GM23338 (cell line): ENCODE results near the gene SIGLEC6. TPM values are rescaled to one million over a fixed set of nuclear protein-coding genes. Genes with fewer than 3 reads are reported as not detected.

ENCODE experiments used
- ATAC-seq: fragments of 200-7000 bp; cut with Tn5 transposase; 3 replicates; pipeline ENCODE4 v1.9.1; 2020
- DNase-seq: peaks from one replicate; pipeline ENCODE4 v3.0.0-alpha.2; 2015; ENCODE audit warnings: low spot score
- H2AFZ ChIP-seq: fragments of 200-600 bp; sonication (generic); 2 replicates; pipeline ENCODE4 v1.8.0; 2016; ENCODE audit warnings: antibody characterized with exemption, mild to moderate bottlenecking, moderate library complexity
- H3F3A ChIP-seq: fragments of 200-600 bp; sonication (generic); replicated peaks from 2 replicates; pipeline ENCODE4 v1.8.0; 2017; ENCODE audit warnings: antibody characterized with exemption, mixed run types, low read depth
- H3K27ac ChIP-seq: fragments of 200-600 bp; sonication (generic); 2 replicates; pipeline ENCODE4 v1.6.1; 2016; ENCODE audit warnings: low read depth
- H3K27me3 ChIP-seq: fragments of 200-600 bp; sonication (generic); 2 replicates; pipeline ENCODE4 v1.8.0; 2016; ENCODE audit warnings: mild to moderate bottlenecking, mixed run types, moderate library complexity; ENCODE audit not compliant: insufficient read depth
- H3K36me3 ChIP-seq: fragments of 200-600 bp; sonication (generic); 2 replicates; pipeline ENCODE4 v1.8.0; 2016; ENCODE audit warnings: mild to moderate bottlenecking; ENCODE audit not compliant: insufficient read depth
- H3K4me1 ChIP-seq: fragments of 200-600 bp; sonication (generic); 2 replicates; pipeline ENCODE4 v1.8.0; 2016; ENCODE audit warnings: mild to moderate bottlenecking, moderate library complexity; ENCODE audit not compliant: insufficient read depth
- H3K4me2 ChIP-seq: fragments of 200-600 bp; sonication (generic); 2 replicates; pipeline ENCODE4 v1.7.1; 2017; ENCODE audit warnings: mixed run types
- H3K4me3 ChIP-seq: fragments of 200-600 bp; sonication (generic); 2 replicates; pipeline ENCODE4 v1.6.1; 2016; ENCODE audit warnings: mixed run types
- H3K79me2 ChIP-seq: fragments of 200-600 bp; sonication (generic); replicated peaks from 2 replicates; pipeline ENCODE4 v1.8.0; 2017; ENCODE audit warnings: mild to moderate bottlenecking; ENCODE audit not compliant: insufficient read depth
- H3K9me2 ChIP-seq: fragments of 200-600 bp; sonication (generic); 2 replicates; pipeline ENCODE4 v1.8.0; 2017; ENCODE audit not compliant: insufficient read depth
- H4K20me1 ChIP-seq: fragments of 200-600 bp; sonication (generic); replicated peaks from 2 replicates; pipeline ENCODE4 v1.8.0; 2017; ENCODE audit warnings: mild to moderate bottlenecking; ENCODE audit not compliant: insufficient read depth
- H3K27ac Mint-ChIP-seq: 2 replicates; pipeline ENCODE4 v1.8.0; 2020; ENCODE audit warnings: inconsistent platforms, mild to moderate bottlenecking, moderate library complexity, mixed read lengths
- H3K27me3 Mint-ChIP-seq: 3 replicates; pipeline ENCODE4 v1.8.0; 2022; ENCODE audit warnings: low read depth, mild to moderate bottlenecking, moderate library complexity, mixed read lengths, inconsistent platforms; ENCODE audit not compliant: insufficient read depth, poor library complexity
- H3K36me3 Mint-ChIP-seq: 3 replicates; pipeline ENCODE4 v1.8.0; 2021; ENCODE audit warnings: low read depth, mild to moderate bottlenecking, inconsistent platforms, moderate library complexity, mixed read lengths
- H3K4me1 Mint-ChIP-seq: 3 replicates; pipeline ENCODE4 v1.8.0; 2020; ENCODE audit warnings: mild to moderate bottlenecking, inconsistent platforms, mixed read lengths
- H3K4me3 Mint-ChIP-seq: 3 replicates; pipeline ENCODE4 v1.8.0; 2021; ENCODE audit warnings: moderate library complexity, mild to moderate bottlenecking, inconsistent platforms, mixed read lengths
- H3K9me3 Mint-ChIP-seq: 3 replicates; pipeline ENCODE4 v1.8.0; 2020; ENCODE audit warnings: moderate library complexity, mild to moderate bottlenecking, inconsistent platforms, mixed read lengths
- CREB1 ChIP-seq: fragments of 250-450 bp; sonication (Bioruptor Pico); IDR thresholded peaks from 2 replicates; pipeline ENCODE4 v1.5.0; 2020; ENCODE audit warnings: low read depth, mild to moderate bottlenecking, moderate library complexity
- EZH2 ChIP-seq: fragments of 200-600 bp; sonication (generic); IDR thresholded peaks from one replicate; pipeline ENCODE4 v1.8.0; 2017; ENCODE audit warnings: antibody characterized with exemption, mild to moderate bottlenecking, low read depth; ENCODE audit not compliant: unreplicated experiment
- EZH2phosphoT487 ChIP-seq: fragments of 200-600 bp; sonication (generic); IDR thresholded peaks from one replicate; pipeline ENCODE4 v1.8.1; 2018; ENCODE audit warnings: antibody characterized with exemption; ENCODE audit not compliant: unreplicated experiment
- JUNB ChIP-seq: IDR thresholded peaks from one replicate; pipeline ENCODE4 v1.6.1; 2016; ENCODE audit warnings: antibody characterized with exemption; ENCODE audit not compliant: unreplicated experiment
- NANOG ChIP-seq: IDR thresholded peaks from 2 replicates; pipeline ENCODE4 v1.6.1; 2016; ENCODE audit warnings: antibody characterized with exemption, borderline replicate concordance
- POLR2AphosphoS5 ChIP-seq: IDR thresholded peaks from 2 replicates; pipeline ENCODE4 v1.6.1; 2016; ENCODE audit warnings: antibody characterized with exemption, low read depth
- STAT1 ChIP-seq: IDR thresholded peaks from one replicate; pipeline ENCODE4 v1.6.1; 2016; ENCODE audit warnings: antibody characterized with exemption; ENCODE audit not compliant: unreplicated experiment
- ZNF114 ChIP-seq: fragments of 250-450 bp; sonication (Bioruptor Pico); IDR thresholded peaks from 2 replicates; pipeline ENCODE4 v1.5.0; 2020; ENCODE audit warnings: mild to moderate bottlenecking, moderate library complexity
- ZNF331 ChIP-seq: fragments of 250-450 bp; sonication (Bioruptor Pico); IDR thresholded peaks from 2 replicates; pipeline ENCODE4 v1.5.0; 2020; ENCODE audit warnings: low read depth, mild to moderate bottlenecking, moderate library complexity
- polyA plus RNA-seq: library from polyadenylated mRNA; unstranded; fragments of >200 nt; fragmentation: Nextera tagmentation; extraction: Ambion mirVana; gene quantifications from 2 replicates; pipeline ENCODE4 v1.2.1, GENCODE V29; 2016
- total RNA-seq: library from RNA; depleted of rRNA; stranded (reverse); fragments of >200 nt; shearing (Covaris generic); gene quantifications from 2 replicates; pipeline ENCODE4 v1.2.3, GENCODE V29; 2014
- TF ChIP-seq, protein P1 (sequence below): IDR thresholded peaks from 2 replicates; pipeline ENCODE4 v1.6.1; 2016; ENCODE audit warnings: antibody characterized with exemption
- TF ChIP-seq, protein P2 (sequence below): IDR thresholded peaks from one replicate; pipeline ENCODE4 v1.6.1; 2018; ENCODE audit warnings: antibody characterized with exemption; ENCODE audit not compliant: unreplicated experiment
- TF ChIP-seq, protein P3 (sequence below), 2 experiments: fragments of 200-600 bp in 1 of 2; sonication (generic) in 1 of 2; conservative IDR thresholded peaks; 2 replicates each; pipeline versions ENCODE4 v1.5.1 to v1.6.1; 2016 to 2017; ENCODE audit warnings: antibody characterized with exemption in 2 of 2, low read depth in 2 of 2, mild to moderate bottlenecking in 2 of 2, moderate library complexity in 1 of 2
- TF ChIP-seq, protein P4 (sequence below): fragments of 250-450 bp; sonication (Bioruptor Pico); IDR thresholded peaks from 2 replicates; pipeline ENCODE4 v1.5.0; 2020; ENCODE audit warnings: mild to moderate bottlenecking, moderate library complexity

The SIGLEC6 gene
- total and polyA plus RNA-seq, 2 experiments from 2014 or later, result 0.76 TPM; not detected in 1

DNA sequence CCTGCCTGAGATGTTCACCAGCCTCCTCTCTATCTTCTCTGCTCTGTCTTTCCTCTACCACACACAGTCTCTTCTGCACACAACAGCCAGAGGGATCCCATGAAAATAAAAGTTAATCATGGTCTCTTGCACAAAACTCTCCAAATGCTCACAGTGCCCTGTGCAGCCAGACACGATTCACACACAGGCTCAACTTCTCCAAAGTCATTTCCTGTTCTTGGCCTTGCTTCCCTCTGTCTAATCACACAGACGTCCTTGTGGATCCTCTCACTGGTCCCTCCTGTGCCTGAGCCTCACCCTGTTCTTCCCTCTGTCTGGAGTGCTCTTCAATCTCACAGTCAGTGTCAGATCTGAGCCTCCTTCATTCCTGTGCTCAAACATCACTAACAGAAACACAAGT, 37.7 kb downstream of the SIGLEC6 start:
- ATAC-seq (no peak), DNase-seq (no peak)
- Histone ChIP-seq H3K27ac (no peak overlapping the region), H4K20me1 (no peaks in the 10 kb centered on the region), H3K9me2 (peaks cover 8% of the 10 kb centered on the region; the same call in 1 of the 2 replicates), H3K79me2 (no peaks in the 10 kb centered on the region), H3F3A (no peaks in the 10 kb centered on the region), H3K36me3 (no peaks in the 10 kb centered on the region), H3K27me3 (no peaks in the 10 kb centered on the region), H3K4me2 (no peak overlapping the region), H2AFZ (no peak overlapping the region), H3K4me1 (no peaks in the 10 kb centered on the region), H3K4me3 (no peak overlapping the region)
- no peaks in the 10 kb centered on the region for H3K4me1 Mint-ChIP-seq
- H3K9me3 Mint-ChIP-seq, result peaks cover 97% of the 10 kb centered on the region
- peaks cover 10% of the 10 kb centered on the region for H3K27me3 Mint-ChIP-seq
- H3K4me3 Mint-ChIP-seq, result no peak overlapping the region
- no peak for TF ChIP-seq JUNB
- TF ChIP-seq, protein P1, sequence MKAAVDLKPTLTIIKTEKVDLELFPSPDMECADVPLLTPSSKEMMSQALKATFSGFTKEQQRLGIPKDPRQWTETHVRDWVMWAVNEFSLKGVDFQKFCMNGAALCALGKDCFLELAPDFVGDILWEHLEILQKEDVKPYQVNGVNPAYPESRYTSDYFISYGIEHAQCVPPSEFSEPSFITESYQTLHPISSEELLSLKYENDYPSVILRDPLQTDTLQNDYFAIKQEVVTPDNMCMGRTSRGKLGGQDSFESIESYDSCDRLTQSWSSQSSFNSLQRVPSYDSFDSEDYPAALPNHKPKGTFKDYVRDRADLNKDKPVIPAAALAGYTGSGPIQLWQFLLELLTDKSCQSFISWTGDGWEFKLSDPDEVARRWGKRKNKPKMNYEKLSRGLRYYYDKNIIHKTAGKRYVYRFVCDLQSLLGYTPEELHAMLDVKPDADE, result no peak
- TF ChIP-seq, protein P2, sequence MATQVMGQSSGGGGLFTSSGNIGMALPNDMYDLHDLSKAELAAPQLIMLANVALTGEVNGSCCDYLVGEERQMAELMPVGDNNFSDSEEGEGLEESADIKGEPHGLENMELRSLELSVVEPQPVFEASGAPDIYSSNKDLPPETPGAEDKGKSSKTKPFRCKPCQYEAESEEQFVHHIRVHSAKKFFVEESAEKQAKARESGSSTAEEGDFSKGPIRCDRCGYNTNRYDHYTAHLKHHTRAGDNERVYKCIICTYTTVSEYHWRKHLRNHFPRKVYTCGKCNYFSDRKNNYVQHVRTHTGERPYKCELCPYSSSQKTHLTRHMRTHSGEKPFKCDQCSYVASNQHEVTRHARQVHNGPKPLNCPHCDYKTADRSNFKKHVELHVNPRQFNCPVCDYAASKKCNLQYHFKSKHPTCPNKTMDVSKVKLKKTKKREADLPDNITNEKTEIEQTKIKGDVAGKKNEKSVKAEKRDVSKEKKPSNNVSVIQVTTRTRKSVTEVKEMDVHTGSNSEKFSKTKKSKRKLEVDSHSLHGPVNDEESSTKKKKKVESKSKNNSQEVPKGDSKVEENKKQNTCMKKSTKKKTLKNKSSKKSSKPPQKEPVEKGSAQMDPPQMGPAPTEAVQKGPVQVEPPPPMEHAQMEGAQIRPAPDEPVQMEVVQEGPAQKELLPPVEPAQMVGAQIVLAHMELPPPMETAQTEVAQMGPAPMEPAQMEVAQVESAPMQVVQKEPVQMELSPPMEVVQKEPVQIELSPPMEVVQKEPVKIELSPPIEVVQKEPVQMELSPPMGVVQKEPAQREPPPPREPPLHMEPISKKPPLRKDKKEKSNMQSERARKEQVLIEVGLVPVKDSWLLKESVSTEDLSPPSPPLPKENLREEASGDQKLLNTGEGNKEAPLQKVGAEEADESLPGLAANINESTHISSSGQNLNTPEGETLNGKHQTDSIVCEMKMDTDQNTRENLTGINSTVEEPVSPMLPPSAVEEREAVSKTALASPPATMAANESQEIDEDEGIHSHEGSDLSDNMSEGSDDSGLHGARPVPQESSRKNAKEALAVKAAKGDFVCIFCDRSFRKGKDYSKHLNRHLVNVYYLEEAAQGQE, result no peak
- TF ChIP-seq EZH2phosphoT487, result no peak
- TF ChIP-seq EZH2, result no peak
- TF ChIP-seq, protein P3, sequence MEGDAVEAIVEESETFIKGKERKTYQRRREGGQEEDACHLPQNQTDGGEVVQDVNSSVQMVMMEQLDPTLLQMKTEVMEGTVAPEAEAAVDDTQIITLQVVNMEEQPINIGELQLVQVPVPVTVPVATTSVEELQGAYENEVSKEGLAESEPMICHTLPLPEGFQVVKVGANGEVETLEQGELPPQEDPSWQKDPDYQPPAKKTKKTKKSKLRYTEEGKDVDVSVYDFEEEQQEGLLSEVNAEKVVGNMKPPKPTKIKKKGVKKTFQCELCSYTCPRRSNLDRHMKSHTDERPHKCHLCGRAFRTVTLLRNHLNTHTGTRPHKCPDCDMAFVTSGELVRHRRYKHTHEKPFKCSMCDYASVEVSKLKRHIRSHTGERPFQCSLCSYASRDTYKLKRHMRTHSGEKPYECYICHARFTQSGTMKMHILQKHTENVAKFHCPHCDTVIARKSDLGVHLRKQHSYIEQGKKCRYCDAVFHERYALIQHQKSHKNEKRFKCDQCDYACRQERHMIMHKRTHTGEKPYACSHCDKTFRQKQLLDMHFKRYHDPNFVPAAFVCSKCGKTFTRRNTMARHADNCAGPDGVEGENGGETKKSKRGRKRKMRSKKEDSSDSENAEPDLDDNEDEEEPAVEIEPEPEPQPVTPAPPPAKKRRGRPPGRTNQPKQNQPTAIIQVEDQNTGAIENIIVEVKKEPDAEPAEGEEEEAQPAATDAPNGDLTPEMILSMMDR (conservative IDR thresholded peaks at IDR 0.05; ENCODE audit: low read depth in 2 of 2), result no peak
- no peak for TF ChIP-seq STAT1
- TF ChIP-seq, protein P4, sequence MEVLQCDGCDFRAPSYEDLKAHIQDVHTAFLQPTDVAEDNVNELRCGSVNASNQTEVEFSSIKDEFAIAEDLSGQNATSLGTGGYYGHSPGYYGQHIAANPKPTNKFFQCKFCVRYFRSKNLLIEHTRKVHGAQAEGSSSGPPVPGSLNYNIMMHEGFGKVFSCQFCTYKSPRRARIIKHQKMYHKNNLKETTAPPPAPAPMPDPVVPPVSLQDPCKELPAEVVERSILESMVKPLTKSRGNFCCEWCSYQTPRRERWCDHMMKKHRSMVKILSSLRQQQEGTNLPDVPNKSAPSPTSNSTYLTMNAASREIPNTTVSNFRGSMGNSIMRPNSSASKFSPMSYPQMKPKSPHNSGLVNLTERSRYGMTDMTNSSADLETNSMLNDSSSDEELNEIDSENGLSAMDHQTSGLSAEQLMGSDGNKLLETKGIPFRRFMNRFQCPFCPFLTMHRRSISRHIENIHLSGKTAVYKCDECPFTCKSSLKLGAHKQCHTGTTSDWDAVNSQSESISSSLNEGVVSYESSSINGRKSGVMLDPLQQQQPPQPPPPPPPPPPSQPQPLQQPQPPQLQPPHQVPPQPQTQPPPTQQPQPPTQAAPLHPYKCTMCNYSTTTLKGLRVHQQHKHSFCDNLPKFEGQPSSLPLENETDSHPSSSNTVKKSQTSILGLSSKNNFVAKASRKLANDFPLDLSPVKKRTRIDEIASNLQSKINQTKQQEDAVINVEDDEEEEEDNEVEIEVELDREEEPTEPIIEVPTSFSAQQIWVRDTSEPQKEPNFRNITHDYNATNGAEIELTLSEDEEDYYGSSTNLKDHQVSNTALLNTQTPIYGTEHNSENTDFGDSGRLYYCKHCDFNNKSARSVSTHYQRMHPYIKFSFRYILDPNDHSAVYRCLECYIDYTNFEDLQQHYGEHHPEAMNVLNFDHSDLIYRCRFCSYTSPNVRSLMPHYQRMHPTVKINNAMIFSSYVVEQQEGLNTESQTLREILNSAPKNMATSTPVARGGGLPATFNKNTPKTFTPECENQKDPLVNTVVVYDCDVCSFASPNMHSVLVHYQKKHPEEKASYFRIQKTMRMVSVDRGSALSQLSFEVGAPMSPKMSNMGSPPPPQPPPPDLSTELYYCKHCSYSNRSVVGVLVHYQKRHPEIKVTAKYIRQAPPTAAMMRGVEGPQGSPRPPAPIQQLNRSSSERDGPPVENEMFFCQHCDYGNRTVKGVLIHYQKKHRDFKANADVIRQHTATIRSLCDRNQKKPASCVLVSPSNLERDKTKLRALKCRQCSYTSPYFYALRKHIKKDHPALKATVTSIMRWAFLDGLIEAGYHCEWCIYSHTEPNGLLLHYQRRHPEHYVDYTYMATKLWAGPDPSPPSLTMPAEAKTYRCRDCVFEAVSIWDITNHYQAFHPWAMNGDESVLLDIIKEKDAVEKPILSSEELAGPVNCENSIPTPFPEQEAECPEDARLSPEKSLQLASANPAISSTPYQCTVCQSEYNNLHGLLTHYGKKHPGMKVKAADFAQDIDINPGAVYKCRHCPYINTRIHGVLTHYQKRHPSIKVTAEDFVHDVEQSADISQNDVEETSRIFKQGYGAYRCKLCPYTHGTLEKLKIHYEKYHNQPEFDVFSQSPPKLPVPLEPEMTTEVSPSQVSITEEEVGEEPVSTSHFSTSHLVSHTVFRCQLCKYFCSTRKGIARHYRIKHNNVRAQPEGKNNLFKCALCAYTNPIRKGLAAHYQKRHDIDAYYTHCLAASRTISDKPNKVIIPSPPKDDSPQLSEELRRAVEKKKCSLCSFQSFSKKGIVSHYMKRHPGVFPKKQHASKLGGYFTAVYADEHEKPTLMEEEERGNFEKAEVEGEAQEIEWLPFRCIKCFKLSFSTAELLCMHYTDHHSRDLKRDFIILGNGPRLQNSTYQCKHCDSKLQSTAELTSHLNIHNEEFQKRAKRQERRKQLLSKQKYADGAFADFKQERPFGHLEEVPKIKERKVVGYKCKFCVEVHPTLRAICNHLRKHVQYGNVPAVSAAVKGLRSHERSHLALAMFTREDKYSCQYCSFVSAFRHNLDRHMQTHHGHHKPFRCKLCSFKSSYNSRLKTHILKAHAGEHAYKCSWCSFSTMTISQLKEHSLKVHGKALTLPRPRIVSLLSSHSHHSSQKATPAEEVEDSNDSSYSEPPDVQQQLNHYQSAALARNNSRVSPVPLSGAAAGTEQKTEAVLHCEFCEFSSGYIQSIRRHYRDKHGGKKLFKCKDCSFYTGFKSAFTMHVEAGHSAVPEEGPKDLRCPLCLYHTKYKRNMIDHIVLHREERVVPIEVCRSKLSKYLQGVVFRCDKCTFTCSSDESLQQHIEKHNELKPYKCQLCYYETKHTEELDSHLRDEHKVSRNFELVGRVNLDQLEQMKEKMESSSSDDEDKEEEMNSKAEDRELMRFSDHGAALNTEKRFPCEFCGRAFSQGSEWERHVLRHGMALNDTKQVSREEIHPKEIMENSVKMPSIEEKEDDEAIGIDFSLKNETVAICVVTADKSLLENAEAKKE (CRISPR knock-in tag), result no peak
- TF ChIP-seq ZNF114 (CRISPR knock-in tag), result no peak
- no peak for TF ChIP-seq ZNF331
- no peak for TF ChIP-seq POLR2AphosphoS5
- TF ChIP-seq NANOG, result no peak
- TF ChIP-seq CREB1 (CRISPR knock-in tag), result no peak
- no peak overlapping the region for H3K27ac Mint-ChIP-seq
- peaks cover 53% of the 10 kb centered on the region for H3K36me3 Mint-ChIP-seq
